Neural crest cell (in vitro differentiated cells): Measurements from ENCODE around the gene PRF1. TPM values are rescaled to one million over a fixed set of nuclear protein-coding genes. Genes with fewer than 3 reads are reported as not detected.

Source experiments
- DNase-seq: peaks from one replicate; pipeline ENCODE4 v3.0.0; 2021; ENCODE audit warnings: low read depth, mixed read lengths, low spot score
- H3K27ac Mint-ChIP-seq: one replicate; pipeline ENCODE4 v1.8.0; 2021; ENCODE audit warnings: mild to moderate bottlenecking, mixed read lengths; ENCODE audit not compliant: unreplicated experiment
- H3K27me3 Mint-ChIP-seq: 2 replicates; pipeline ENCODE4 v1.8.0; 2021; ENCODE audit warnings: low read depth, mild to moderate bottlenecking, mixed read lengths
- H3K36me3 Mint-ChIP-seq: 2 replicates; pipeline ENCODE4 v1.8.0; 2021; ENCODE audit warnings: low read depth, mild to moderate bottlenecking, mixed read lengths
- H3K4me1 Mint-ChIP-seq: 2 replicates; pipeline ENCODE4 v1.8.0; 2021; ENCODE audit warnings: mixed read lengths
- H3K4me3 Mint-ChIP-seq: one replicate; pipeline ENCODE4 v1.8.0; 2021; ENCODE audit warnings: mild to moderate bottlenecking, mixed read lengths
- H3K9me3 Mint-ChIP-seq: 2 replicates; pipeline ENCODE4 v1.8.0; 2021; ENCODE audit warnings: mixed read lengths
- CTCF ChIP-seq: fragments of 200-600 bp; sonication (generic); conservative IDR thresholded peaks from 2 replicates; pipeline ENCODE4 v1.5.0; 2021; ENCODE audit warnings: antibody characterized with exemption, mild to moderate bottlenecking
- total RNA-seq: library from RNA; stranded (reverse); gene quantifications from 2 replicates; pipeline ENCODE4 v1.2.1, GENCODE V29; 2021

The PRF1 gene
- total RNA-seq, 1 donor from 2014 or later: not detected

GRCh38 chr10:70575874-70576802 is 26.4 kb downstream of the PRF1 start:
- H3K27ac Mint-ChIP-seq: peak overlapping the region; percentile 71
- no peak overlapping the region for H3K4me3 Mint-ChIP-seq
- no peak for TF ChIP-seq CTCF
- H3K36me3 Mint-ChIP-seq: no peaks in the 10 kb centered on the region
- H3K27me3 Mint-ChIP-seq: no peaks in the 10 kb centered on the region
- H3K4me1 Mint-ChIP-seq: peaks cover 11% of the 10 kb centered on the region
- no peaks in the 10 kb centered on the region for H3K9me3 Mint-ChIP-seq
- no peak for DNase-seq

- Mint-ChIP-seq H3K27ac (no peak overlapping the region), H3K4me1 (peaks cover 11% of the 10 kb centered on the region), H3K4me3 (no peak overlapping the region), H3K27me3 (no peaks in the 10 kb centered on the region), H3K36me3 (no peaks in the 10 kb centered on the region), H3K9me3 (no peaks in the 10 kb centered on the region)
- no peak for TF ChIP-seq CTCF
- DNase-seq: no peak
Measured at GRCh38 chr10:70575486-70575873, 27.1 kb downstream of the PRF1 start.

- TF ChIP-seq CTCF: no peak
- H3K9me3 Mint-ChIP-seq: no peaks in the 10 kb centered on the region
- H3K27ac Mint-ChIP-seq: no peak overlapping the region
- no peaks in the 10 kb centered on the region for H3K27me3 Mint-ChIP-seq
- peaks cover 11% of the 10 kb centered on the region for H3K4me1 Mint-ChIP-seq
- no peaks in the 10 kb centered on the region for H3K36me3 Mint-ChIP-seq
- DNase-seq: no peak
- no peak overlapping the region for H3K4me3 Mint-ChIP-seq
Measured at GRCh38 chr10:70573599-70574506, 28.7 kb downstream of the PRF1 start.

- Mint-ChIP-seq H3K27me3 (no peaks in the 10 kb centered on the region), H3K9me3 (no peaks in the 10 kb centered on the region), H3K4me3 (no peak overlapping the region), H3K27ac (peak overlapping the region; percentile 3), H3K36me3 (no peaks in the 10 kb centered on the region), H3K4me1 (peaks cover 5% of the 10 kb centered on the region)
- DNase-seq: no peak
- TF ChIP-seq CTCF: no peak
Measured at GRCh38 chr10:70571636-70572439, 30.7 kb downstream of the PRF1 start.

GRCh38 chr10:70571236-70571635 is 31.3 kb downstream of the PRF1 start:
- DNase-seq: no peak
- H3K4me1 Mint-ChIP-seq: peaks cover 5% of the 10 kb centered on the region
- TF ChIP-seq CTCF: no peak
- no peak overlapping the region for H3K4me3 Mint-ChIP-seq
- H3K36me3 Mint-ChIP-seq: no peaks in the 10 kb centered on the region
- H3K27ac Mint-ChIP-seq: no peak overlapping the region
- H3K27me3 Mint-ChIP-seq: no peaks in the 10 kb centered on the region
- no peaks in the 10 kb centered on the region for H3K9me3 Mint-ChIP-seq
